ENCODE data around the gene MBOAT1.

Gene MBOAT1

GRCh38 chr6:20235041-20235440 lies 22.8 kb upstream of the MBOAT1 start (continued):
- TF ChIP-seq POU6F1 (CRISPR knock-in tag; IDR thresholded peaks at IDR 0.05; ENCODE audit: borderline replicate concordance, low read depth): no peak
- TF ChIP-seq TCF4 (CRISPR knock-in tag; IDR thresholded peaks at IDR 0.05; ENCODE audit: borderline replicate concordance): no peak
- no peak for TF ChIP-seq CREB5 (CRISPR knock-in tag; IDR thresholded peaks at IDR 0.05; ENCODE audit: low read depth)
- no peak for TF ChIP-seq GLIS3 (CRISPR knock-in tag; IDR thresholded peaks at IDR 0.05)

- ATAC-seq: no peak
- no peak for TF ChIP-seq RARB (CRISPR knock-in tag; IDR thresholded peaks at IDR 0.05)
- TF ChIP-seq ISL1 (CRISPR knock-in tag; IDR thresholded peaks at IDR 0.05): no peak
- no peak for TF ChIP-seq ARNTL (CRISPR knock-in tag; IDR thresholded peaks at IDR 0.05; ENCODE audit: borderline replicate concordance, low read depth)
- no peak for TF ChIP-seq TCF4 (CRISPR knock-in tag; IDR thresholded peaks at IDR 0.05; ENCODE audit: borderline replicate concordance)
- TF ChIP-seq ZNF8 (CRISPR knock-in tag; IDR thresholded peaks at IDR 0.05): no peak
- TF ChIP-seq PPARA (CRISPR knock-in tag; IDR thresholded peaks at IDR 0.05; ENCODE audit: borderline replicate concordance): no peak
- TF ChIP-seq CSDC2 (CRISPR knock-in tag; IDR thresholded peaks at IDR 0.05): no peak
- TF ChIP-seq ZFP3 (CRISPR knock-in tag; IDR thresholded peaks at IDR 0.05): no peak
- no peak for TF ChIP-seq TSHZ2 (CRISPR knock-in tag; IDR thresholded peaks at IDR 0.05)
- no peak for TF ChIP-seq ZNF70 (CRISPR knock-in tag; IDR thresholded peaks at IDR 0.05)
Measured at GRCh38 chr6:20234136-20234535, 21.9 kb upstream of the MBOAT1 start.

GRCh38 chr6:20233007-20233730 lies 20.9 kb upstream of the MBOAT1 start:
- TF ChIP-seq RARB (CRISPR knock-in tag; IDR thresholded peaks at IDR 0.05) (no peak), ZC3H10 (CRISPR knock-in tag; IDR thresholded peaks at IDR 0.05) (no peak), OSR1 (CRISPR knock-in tag; IDR thresholded peaks at IDR 0.05) (no peak), PATZ1 (CRISPR knock-in tag; IDR thresholded peaks at IDR 0.05; ENCODE audit: borderline replicate concordance) (no peak), CSDC2 (CRISPR knock-in tag; IDR thresholded peaks at IDR 0.05) (no peak), SNAI2 (CRISPR knock-in tag; IDR thresholded peaks at IDR 0.05) (no peak), ZFP3 (CRISPR knock-in tag; IDR thresholded peaks at IDR 0.05) (no peak), CREB5 (CRISPR knock-in tag; IDR thresholded peaks at IDR 0.05; ENCODE audit: low read depth) (no peak), TCF4 (CRISPR knock-in tag; IDR thresholded peaks at IDR 0.05; ENCODE audit: borderline replicate concordance) (no peak), ZNF8 (CRISPR knock-in tag; IDR thresholded peaks at IDR 0.05) (no peak), BACH2 (CRISPR knock-in tag; IDR thresholded peaks at IDR 0.05; ENCODE audit: borderline replicate concordance) (no peak), POU6F1 (CRISPR knock-in tag; IDR thresholded peaks at IDR 0.05; ENCODE audit: borderline replicate concordance, low read depth) (no peak), CSRNP3 (CRISPR knock-in tag; IDR thresholded peaks at IDR 0.05) (no peak), PPARA (CRISPR knock-in tag; IDR thresholded peaks at IDR 0.05; ENCODE audit: borderline replicate concordance) (no peak)
- ATAC-seq: no peak

Measured in SK-N-SH treated with all-trans-retinoic acid at 6 μM for 48 hours (cell line).